ENCODE results near the gene BTBD17. TPM values are rescaled to one million over a fixed set of nuclear protein-coding genes. Genes with fewer than 3 reads are reported as not detected.

Gene BTBD17
- polyA plus RNA-seq, 1 of the 3 experiments (the other 2 are of a cell fraction), result not detected

DNA sequence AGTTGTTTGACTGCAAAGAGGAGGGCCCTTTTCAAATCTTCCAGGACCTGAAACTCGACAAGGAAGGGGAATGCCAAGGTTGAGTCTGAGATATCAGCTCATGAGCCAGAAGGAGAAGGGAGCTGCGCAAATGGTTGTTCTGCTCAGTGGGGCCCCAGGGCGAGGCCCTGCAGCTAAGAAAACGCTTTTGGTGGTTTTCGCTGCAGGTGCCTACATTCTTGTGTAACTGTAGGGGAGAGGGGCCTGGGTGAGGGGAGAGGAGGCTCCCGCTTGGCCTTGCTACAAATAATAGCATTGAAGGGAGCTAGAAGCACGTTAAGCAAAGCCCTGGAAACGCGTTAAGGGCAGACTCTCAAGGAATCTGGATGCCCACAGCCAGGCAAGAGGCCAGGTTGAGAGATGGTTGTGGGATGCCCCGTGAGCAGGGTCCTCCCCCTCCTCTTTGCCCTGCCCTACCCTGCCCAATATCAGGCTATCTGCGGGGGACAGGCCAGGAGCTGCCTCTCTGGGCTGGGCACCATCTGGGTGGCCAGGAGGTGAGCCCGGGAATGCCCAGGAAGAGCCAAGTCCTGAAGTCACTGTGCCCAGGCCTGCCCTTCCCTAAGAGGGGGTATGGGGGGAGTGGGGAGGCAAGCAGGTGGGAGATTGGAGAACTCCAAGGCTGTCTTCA lies 27.6 kb upstream of the BTBD17 start:
- CTCF ChIA-PET, result interaction anchor here (1.1 to 2.8 kb wide), 4 partner anchors 9 to 69 kb away, joined by 3 to 25 read pairs (median 14); partner anchors contain the start of gene BTBD17
- POLR2A ChIA-PET, result no interaction called here

More for the DNA sequence above, 27.6 kb upstream of the BTBD17 start:
- Histone ChIP-seq H3F3A (replicated peaks; ENCODE audit: insufficient read depth) (no peaks in the 10 kb centered on the region), H3K27ac (ENCODE audit: low read depth in 2 of 2, low read length in 1 of 2) (no peak overlapping the region), H3K9ac (no peak overlapping the region), H2AFZ (ENCODE audit: low read depth) (no peak overlapping the region), H3K4me1 (ENCODE audit: control insufficient read depth in 1 of 2, insufficient read depth in 2 of 2, low read depth in 1 of 2, low read length in 1 of 2) (no peaks in the 10 kb centered on the region), H3K36me3 (replicated peaks in 1 of 2; ENCODE audit: control insufficient read depth in 1 of 2, insufficient read depth in 2 of 2, low read length in 1 of 2) (no peaks in the 10 kb centered on the region), H3K9me3 (no peaks in the 10 kb centered on the region), H3K4me3 (ENCODE audit: low read depth in 2 of 2, low read length in 1 of 2) (no peak overlapping the region), H3K9me2 (no peaks in the 10 kb centered on the region), H3K79me2 (ENCODE audit: insufficient read depth) (no peaks in the 10 kb centered on the region), H3K27me3 (ENCODE audit: insufficient read depth) (no peaks in the 10 kb centered on the region), H4K20me1 (ENCODE audit: insufficient read depth) (no peaks in the 10 kb centered on the region), H3K4me2 (no peak overlapping the region)
- 42% methylated on average over 12 of the region's 12 CpGs for WGBS (ENCODE audit: low lambda C conversion rate)
- TF ChIP-seq, protein P1, sequence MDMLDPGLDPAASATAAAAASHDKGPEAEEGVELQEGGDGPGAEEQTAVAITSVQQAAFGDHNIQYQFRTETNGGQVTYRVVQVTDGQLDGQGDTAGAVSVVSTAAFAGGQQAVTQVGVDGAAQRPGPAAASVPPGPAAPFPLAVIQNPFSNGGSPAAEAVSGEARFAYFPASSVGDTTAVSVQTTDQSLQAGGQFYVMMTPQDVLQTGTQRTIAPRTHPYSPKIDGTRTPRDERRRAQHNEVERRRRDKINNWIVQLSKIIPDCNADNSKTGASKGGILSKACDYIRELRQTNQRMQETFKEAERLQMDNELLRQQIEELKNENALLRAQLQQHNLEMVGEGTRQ (IDR thresholded peaks at IDR 0.05; ENCODE audit: borderline replicate concordance, low read depth, low read length), result no peak
- no peak for TF ChIP-seq MEF2A (IDR thresholded peaks at IDR 0.05; ENCODE audit: borderline replicate concordance, low read depth)
- TF ChIP-seq EZH2phosphoT487 (IDR thresholded peaks at IDR 0.05; ENCODE audit: borderline replicate concordance, low read depth), result no peak
- TF ChIP-seq, protein P2, sequence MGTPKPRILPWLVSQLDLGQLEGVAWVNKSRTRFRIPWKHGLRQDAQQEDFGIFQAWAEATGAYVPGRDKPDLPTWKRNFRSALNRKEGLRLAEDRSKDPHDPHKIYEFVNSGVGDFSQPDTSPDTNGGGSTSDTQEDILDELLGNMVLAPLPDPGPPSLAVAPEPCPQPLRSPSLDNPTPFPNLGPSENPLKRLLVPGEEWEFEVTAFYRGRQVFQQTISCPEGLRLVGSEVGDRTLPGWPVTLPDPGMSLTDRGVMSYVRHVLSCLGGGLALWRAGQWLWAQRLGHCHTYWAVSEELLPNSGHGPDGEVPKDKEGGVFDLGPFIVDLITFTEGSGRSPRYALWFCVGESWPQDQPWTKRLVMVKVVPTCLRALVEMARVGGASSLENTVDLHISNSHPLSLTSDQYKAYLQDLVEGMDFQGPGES (IDR thresholded peaks at IDR 0.05; ENCODE audit: low read depth, low read length), result no peak
- TF ChIP-seq YY1 (IDR thresholded peaks at IDR 0.05; ENCODE audit: low read depth), result no peak
- no peak for TF ChIP-seq NRF1 (IDR thresholded peaks at IDR 0.05; ENCODE audit: low read depth, low read length)
- TF ChIP-seq, protein P3, sequence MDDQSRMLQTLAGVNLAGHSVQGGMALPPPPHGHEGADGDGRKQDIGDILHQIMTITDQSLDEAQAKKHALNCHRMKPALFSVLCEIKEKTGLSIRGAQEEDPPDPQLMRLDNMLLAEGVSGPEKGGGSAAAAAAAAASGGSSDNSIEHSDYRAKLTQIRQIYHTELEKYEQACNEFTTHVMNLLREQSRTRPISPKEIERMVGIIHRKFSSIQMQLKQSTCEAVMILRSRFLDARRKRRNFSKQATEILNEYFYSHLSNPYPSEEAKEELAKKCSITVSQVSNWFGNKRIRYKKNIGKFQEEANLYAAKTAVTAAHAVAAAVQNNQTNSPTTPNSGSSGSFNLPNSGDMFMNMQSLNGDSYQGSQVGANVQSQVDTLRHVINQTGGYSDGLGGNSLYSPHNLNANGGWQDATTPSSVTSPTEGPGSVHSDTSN (IDR thresholded peaks at IDR 0.05), result no peak
- TF ChIP-seq GABPA (IDR thresholded peaks at IDR 0.05; ENCODE audit: low read depth), result no peak
- TF ChIP-seq, protein P4, sequence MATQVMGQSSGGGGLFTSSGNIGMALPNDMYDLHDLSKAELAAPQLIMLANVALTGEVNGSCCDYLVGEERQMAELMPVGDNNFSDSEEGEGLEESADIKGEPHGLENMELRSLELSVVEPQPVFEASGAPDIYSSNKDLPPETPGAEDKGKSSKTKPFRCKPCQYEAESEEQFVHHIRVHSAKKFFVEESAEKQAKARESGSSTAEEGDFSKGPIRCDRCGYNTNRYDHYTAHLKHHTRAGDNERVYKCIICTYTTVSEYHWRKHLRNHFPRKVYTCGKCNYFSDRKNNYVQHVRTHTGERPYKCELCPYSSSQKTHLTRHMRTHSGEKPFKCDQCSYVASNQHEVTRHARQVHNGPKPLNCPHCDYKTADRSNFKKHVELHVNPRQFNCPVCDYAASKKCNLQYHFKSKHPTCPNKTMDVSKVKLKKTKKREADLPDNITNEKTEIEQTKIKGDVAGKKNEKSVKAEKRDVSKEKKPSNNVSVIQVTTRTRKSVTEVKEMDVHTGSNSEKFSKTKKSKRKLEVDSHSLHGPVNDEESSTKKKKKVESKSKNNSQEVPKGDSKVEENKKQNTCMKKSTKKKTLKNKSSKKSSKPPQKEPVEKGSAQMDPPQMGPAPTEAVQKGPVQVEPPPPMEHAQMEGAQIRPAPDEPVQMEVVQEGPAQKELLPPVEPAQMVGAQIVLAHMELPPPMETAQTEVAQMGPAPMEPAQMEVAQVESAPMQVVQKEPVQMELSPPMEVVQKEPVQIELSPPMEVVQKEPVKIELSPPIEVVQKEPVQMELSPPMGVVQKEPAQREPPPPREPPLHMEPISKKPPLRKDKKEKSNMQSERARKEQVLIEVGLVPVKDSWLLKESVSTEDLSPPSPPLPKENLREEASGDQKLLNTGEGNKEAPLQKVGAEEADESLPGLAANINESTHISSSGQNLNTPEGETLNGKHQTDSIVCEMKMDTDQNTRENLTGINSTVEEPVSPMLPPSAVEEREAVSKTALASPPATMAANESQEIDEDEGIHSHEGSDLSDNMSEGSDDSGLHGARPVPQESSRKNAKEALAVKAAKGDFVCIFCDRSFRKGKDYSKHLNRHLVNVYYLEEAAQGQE (IDR thresholded peaks at IDR 0.05; ENCODE audit: low read depth, low read length), result no peak
- TF ChIP-seq, protein P5, sequence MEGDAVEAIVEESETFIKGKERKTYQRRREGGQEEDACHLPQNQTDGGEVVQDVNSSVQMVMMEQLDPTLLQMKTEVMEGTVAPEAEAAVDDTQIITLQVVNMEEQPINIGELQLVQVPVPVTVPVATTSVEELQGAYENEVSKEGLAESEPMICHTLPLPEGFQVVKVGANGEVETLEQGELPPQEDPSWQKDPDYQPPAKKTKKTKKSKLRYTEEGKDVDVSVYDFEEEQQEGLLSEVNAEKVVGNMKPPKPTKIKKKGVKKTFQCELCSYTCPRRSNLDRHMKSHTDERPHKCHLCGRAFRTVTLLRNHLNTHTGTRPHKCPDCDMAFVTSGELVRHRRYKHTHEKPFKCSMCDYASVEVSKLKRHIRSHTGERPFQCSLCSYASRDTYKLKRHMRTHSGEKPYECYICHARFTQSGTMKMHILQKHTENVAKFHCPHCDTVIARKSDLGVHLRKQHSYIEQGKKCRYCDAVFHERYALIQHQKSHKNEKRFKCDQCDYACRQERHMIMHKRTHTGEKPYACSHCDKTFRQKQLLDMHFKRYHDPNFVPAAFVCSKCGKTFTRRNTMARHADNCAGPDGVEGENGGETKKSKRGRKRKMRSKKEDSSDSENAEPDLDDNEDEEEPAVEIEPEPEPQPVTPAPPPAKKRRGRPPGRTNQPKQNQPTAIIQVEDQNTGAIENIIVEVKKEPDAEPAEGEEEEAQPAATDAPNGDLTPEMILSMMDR (IDR thresholded peaks at IDR 0.05), result no peak
- TF ChIP-seq MXI1 (IDR thresholded peaks at IDR 0.05; ENCODE audit: low read depth, low read length), result no peak
- TF ChIP-seq JUND (IDR thresholded peaks at IDR 0.05), result no peak
- TF ChIP-seq, protein P6, sequence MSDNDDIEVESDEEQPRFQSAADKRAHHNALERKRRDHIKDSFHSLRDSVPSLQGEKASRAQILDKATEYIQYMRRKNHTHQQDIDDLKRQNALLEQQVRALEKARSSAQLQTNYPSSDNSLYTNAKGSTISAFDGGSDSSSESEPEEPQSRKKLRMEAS (IDR thresholded peaks at IDR 0.05; ENCODE audit: low read depth), result no peak
- TF ChIP-seq FOSL2 (IDR thresholded peaks at IDR 0.05; ENCODE audit: borderline replicate concordance, low read depth), result no peak
- TF ChIP-seq GATA2 (CRISPR knock-in tag; IDR thresholded peaks at IDR 0.05), result no peak
- no peak for DNase-seq
